ENCODE results near the gene PLXNA2.

- TF ChIP-seq CTCF (IDR thresholded peaks at IDR 0.05) (no peak), EP300 (IDR thresholded peaks at IDR 0.05) (no peak), POLR2A (IDR thresholded peaks at IDR 0.05) (no peak), POLR2AphosphoS5 (IDR thresholded peaks at IDR 0.05) (no peak)
These were observed 175.3 kb downstream of the PLXNA2 start for GRCh38 chr1:208068908-208069307.
